Ascending aorta (tissue), 2 donors: ENCODE data around the gene ATG4D. TPM values are rescaled to one million over a fixed set of nuclear protein-coding genes. Genes with fewer than 3 reads are reported as not detected.

ENCODE experiments used
- DNase-seq, 2 donors: peaks; one replicate each; pipeline ENCODE4 v3.0.0-alpha.2; 2019; ENCODE audit warnings: low spot score in 2 of 2
- H3K27ac ChIP-seq, 2 donors: fragments of 200-600 bp; sonication (generic); one replicate each; pipeline ENCODE4 v1.5.1; 2016 to 2017; ENCODE audit warnings: mild to moderate bottlenecking in 1 of 2
- H3K27me3 ChIP-seq: fragments of 200-600 bp; sonication (generic); one replicate; pipeline ENCODE4 v1.5.1; 2017
- H3K36me3 ChIP-seq, 2 donors: fragments of 200-600 bp; sonication (generic); one replicate each; pipeline ENCODE4 v1.5.1; 2016
- H3K4me1 ChIP-seq, 2 donors: fragments of 200-600 bp; sonication (generic); one replicate each; pipeline ENCODE4 v1.5.1; 2016 to 2017; ENCODE audit warnings: mild to moderate bottlenecking in 1 of 2
- H3K4me3 ChIP-seq, 2 donors: fragments of 200-600 bp; sonication (generic); one replicate each; pipeline ENCODE4 v1.5.1; 2016 to 2017; ENCODE audit warnings: mild to moderate bottlenecking in 1 of 2
- H3K9me3 ChIP-seq, 2 donors: fragments of 200-600 bp; sonication (generic); one replicate each; pipeline ENCODE4 v1.5.1; 2016
- intact Hi-C: fragments of 100-400 bp; cut with DNase I; formaldehyde crosslinking; loops from one replicate; pipeline ENCODE4 v1.15.1; 2023
- total RNA-seq: library from RNA; depleted of rRNA; stranded (reverse); fragments of >200 nt; gene quantifications from one replicate; pipeline ENCODE4 v1.1.0, GENCODE V29; 2016
- TF ChIP-seq, protein P1 (sequence below), 3 experiments: fragments of 200-600 bp in 2 of 3; fragments of 450-650 bp in 1 of 3; sonication (generic) in 2 of 3; IDR thresholded peaks; one replicate each; pipeline ENCODE4 v1.5.1; 2016 to 2019; ENCODE audit warnings: antibody characterized with exemption in 3 of 3, mild to moderate bottlenecking in 1 of 3, moderate library complexity in 1 of 3

ATG4D gene
- total RNA-seq, 1 donor from 2014 or later, result 11.0 TPM

DNA sequence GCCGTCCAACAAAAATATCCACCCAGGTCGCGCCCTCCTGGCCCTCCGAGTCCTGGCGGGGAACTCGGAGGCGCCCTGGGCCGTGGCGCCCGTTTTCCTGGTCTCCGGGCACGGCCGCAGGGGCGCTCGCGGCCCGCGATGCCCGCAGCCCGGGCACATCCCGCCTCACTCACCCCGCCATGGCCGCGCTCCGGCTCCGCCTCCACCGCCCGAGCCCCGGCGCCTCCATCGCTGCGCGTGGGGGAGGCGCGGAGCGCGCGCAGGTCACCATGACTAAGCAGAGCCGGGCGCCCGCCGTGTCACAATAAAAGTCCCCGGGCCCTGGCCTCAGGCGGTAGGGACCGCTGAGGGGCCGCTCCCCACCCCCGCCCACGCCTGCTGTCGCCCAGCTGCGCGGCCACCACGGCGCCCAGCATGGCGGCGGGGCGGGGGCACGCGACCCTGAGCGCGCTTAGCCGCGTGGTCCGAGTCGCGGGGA lies 41.1 kb upstream of the ATG4D start:
- TF ChIP-seq, protein P1, sequence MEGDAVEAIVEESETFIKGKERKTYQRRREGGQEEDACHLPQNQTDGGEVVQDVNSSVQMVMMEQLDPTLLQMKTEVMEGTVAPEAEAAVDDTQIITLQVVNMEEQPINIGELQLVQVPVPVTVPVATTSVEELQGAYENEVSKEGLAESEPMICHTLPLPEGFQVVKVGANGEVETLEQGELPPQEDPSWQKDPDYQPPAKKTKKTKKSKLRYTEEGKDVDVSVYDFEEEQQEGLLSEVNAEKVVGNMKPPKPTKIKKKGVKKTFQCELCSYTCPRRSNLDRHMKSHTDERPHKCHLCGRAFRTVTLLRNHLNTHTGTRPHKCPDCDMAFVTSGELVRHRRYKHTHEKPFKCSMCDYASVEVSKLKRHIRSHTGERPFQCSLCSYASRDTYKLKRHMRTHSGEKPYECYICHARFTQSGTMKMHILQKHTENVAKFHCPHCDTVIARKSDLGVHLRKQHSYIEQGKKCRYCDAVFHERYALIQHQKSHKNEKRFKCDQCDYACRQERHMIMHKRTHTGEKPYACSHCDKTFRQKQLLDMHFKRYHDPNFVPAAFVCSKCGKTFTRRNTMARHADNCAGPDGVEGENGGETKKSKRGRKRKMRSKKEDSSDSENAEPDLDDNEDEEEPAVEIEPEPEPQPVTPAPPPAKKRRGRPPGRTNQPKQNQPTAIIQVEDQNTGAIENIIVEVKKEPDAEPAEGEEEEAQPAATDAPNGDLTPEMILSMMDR (IDR thresholded peaks at IDR 0.05), result no peak
- H3K4me1 ChIP-seq, result peaks cover 3 to 22% of the 10 kb centered on the region in 2 donors
- peaks cover 10 to 15% of the 10 kb centered on the region in 2 donors for H3K36me3 ChIP-seq
- no peaks in the 10 kb centered on the region for H3K27me3 ChIP-seq
- H3K27ac ChIP-seq, result peak overlapping the region; percentile 95 to 96
- intact Hi-C loops, result loop anchor here (1.0 to 5.0 kb wide), 4 partner anchors 23 to 150 kb away; partner anchors contain the start of genes ATG4D, ILF3 and KRI1
- DNase-seq, result peak; percentile 73 to 97
- H3K9me3 ChIP-seq, result no peaks in the 10 kb centered on the region
- peak overlapping the region; percentile 82 to 98 for H3K4me3 ChIP-seq

DNA sequence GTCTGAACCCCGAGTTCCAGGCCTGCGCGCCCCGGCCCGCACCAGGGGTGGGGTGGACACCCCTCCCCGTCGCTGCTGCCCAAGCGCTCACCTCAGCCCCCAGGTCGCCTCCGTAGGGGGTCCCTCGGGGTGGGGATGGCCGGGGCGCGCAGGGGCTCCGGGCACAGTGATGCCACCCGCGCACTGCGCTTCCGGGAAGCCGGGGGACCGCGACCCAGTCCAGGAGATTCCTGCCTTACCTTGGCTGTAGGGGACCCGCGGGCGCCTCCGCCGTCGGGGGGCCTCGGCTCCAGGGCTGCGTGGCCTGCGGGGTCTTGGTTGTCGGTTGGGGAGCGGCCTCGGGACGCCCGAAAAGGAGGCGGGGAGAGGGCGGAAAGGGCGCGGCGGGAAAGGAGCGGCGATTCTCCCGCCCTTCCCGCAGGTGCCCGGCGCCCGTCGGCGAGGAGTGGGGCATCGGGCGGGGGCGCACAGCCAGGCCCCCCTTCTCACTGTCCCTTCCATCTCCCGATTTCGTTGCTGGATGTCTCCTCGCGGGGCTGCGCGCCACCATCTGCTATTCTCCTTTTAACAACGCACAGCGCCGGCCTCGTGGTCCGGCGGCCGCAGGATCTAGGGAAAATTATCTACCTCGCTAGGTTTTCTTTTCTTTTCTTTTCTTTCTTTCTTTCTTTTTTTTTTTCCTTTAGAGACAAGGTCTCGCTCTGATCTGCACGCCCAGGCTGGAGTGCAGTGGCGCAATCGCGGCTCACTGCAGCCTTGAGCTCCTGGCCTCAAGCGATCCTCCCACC lies 40.5 kb upstream of the ATG4D start, which contains the start of gene KEAP1:
Gene KEAP1, minus strand, starts transcription at position 355 of the 788 bp plus-strand sequence. CDS start 3,323 bp downstream, outside the sequence.
- Histone ChIP-seq H3K27me3 (no peaks in the 10 kb centered on the region), H3K4me3 (peak within 1 kb of the TSS; percentile 82 to 98), H3K27ac (peak within 1 kb of the TSS; percentile 95 to 96), H3K4me1 (peaks cover 3 to 22% of the 10 kb centered on the region in 2 donors), H3K36me3 (peaks cover 10 to 12% of the 10 kb centered on the region in 2 donors), H3K9me3 (no peaks in the 10 kb centered on the region)
- no peak for DNase-seq
- TF ChIP-seq, protein P1 (IDR thresholded peaks at IDR 0.05), result no peak
- intact Hi-C loops, result loop anchor here (1.0 to 5.0 kb wide), 3 partner anchors 24 to 149 kb away; partner anchors contain the start of genes ATG4D and ILF3

DNA sequence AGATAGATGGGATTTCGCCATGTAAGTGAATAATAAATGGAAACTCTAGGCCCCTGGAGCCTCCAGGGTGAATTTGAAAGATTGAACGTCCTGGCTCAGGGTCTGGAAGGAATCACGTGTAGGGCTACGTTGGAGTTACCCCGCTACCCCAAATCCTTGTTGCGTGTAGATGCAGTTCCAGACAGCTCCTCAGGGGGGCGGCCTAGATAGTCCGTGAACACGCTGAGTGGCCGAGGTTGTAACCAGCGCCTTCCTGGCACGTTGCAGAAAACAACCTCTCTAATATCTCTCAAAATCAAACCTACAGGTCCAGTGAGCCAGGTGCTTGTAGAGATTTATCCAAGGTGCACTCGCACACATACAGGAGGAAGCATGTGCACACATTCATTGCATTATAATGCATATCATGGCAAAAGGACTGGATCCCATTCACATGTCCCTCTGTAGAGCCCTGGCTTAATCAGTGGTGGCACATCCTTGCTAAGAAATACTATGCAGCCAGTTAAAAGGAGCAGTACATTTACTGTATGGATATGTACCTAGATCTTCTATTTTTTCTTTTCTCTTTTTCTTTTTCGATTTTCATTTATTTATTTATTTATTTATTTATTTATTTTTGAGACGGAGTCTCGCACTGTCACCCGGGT lies 38.0 kb upstream of the ATG4D start:
- TF ChIP-seq, protein P1 (IDR thresholded peaks at IDR 0.05), result peak; percentile 70 to 88 (median 84)
- peaks cover 9% of the 10 kb centered on the region for H3K27me3 ChIP-seq
- no peaks in the 10 kb centered on the region for H3K9me3 ChIP-seq
- no peaks in the 10 kb centered on the region for H3K36me3 ChIP-seq
- H3K27ac ChIP-seq, result no peak overlapping the region
- H3K4me1 ChIP-seq, result peaks cover 0 to 10% of the 10 kb centered on the region in 2 donors
- DNase-seq, result peak in 1 of 2 donors; percentile 85
- H3K4me3 ChIP-seq, result peak overlapping the region in 1 of 2 donors; percentile 45
- intact Hi-C loops, result no loop called here

DNA sequence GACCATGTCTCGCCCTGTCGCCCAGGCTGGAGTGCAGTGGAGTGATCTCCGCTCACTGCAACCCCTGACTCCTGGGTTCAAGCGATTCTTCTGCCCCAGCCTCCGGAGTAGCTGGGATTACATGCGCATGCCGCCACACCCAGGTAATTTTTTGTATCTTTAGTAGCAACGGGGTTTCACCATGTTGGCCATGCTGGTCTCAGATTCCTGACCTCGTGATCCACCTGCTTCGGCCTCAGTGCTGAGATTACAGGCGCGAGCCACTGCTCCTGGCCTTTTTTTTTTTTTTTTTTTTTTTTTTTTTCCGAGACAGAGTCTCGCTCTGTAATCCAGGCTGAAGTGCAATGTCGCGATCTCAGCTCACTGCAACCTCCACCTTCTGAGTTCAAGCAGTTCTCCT lies 35.7 kb upstream of the ATG4D start:
- Histone ChIP-seq H3K27me3 (peaks cover 9% of the 10 kb centered on the region), H3K9me3 (no peaks in the 10 kb centered on the region), H3K4me1 (no peaks in the 10 kb centered on the region), H3K36me3 (no peaks in the 10 kb centered on the region), H3K27ac (no peak overlapping the region), H3K4me3 (no peak overlapping the region)
- TF ChIP-seq, protein P1 (IDR thresholded peaks at IDR 0.05), result no peak
- intact Hi-C loops, result no loop called here
- no peak for DNase-seq

DNA sequence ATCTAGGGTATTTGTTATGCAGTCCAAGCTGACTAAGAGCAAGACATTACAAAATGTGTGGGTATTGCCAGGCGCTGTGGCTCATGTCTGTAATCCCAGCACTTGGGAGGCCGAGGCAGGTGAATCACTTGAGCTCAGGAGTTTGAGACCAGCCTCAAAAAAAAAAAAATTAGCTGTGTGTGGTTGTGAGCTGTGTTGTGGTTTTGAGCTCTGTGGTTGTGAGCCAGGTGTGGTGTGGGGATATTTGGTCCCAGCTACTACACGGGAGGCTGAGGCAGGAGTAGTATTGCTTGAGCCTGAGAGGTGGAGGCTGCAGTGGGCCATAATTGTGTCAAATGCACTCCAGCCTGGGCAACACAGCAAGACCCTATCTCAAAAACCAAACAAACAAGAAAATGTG lies 35.0 kb upstream of the ATG4D start:
- intact Hi-C loops, result no loop called here
- Histone ChIP-seq H3K36me3 (no peaks in the 10 kb centered on the region), H3K27ac (no peak overlapping the region), H3K9me3 (no peaks in the 10 kb centered on the region), H3K4me3 (no peak overlapping the region), H3K4me1 (no peaks in the 10 kb centered on the region), H3K27me3 (peaks cover 9% of the 10 kb centered on the region)
- DNase-seq, result no peak
- TF ChIP-seq, protein P1 (IDR thresholded peaks at IDR 0.05), result no peak
